Panc1 (cell line): Measurements from ENCODE around the gene ELMOD3. TPM values are rescaled to one million over a fixed set of nuclear protein-coding genes. Genes with fewer than 3 reads are reported as not detected.

ENCODE experiments used
- ATAC-seq: fragments of 200-7000 bp; cut with Tn5 transposase; 2 replicates; pipeline ENCODE4 v1.9.1; 2020; ENCODE audit warnings: mild to moderate bottlenecking, moderate library complexity
- BruUV-seq: library from RNA; stranded (reverse); fragments of 400-500 nt; replicated peaks from 2 replicates; lab custom pipeline; 2021; lab: Mats Ljungman, UMichigan
- CTCF ChIA-PET: fragments of 300-600 bp; sonication (Branson Sonifier 250); formaldehyde crosslinking; loops from one replicate; lab custom pipeline; 2022; ENCODE audit warnings: antibody characterized with exemption; lab: Charles Lee
- POLR2A ChIA-PET: fragments of 300-600 bp; sonication (Branson Sonifier 250); formaldehyde crosslinking; loops from one replicate; lab custom pipeline; 2022; ENCODE audit warnings: antibody characterized with exemption; lab: Charles Lee
- DNase-seq: peaks from one replicate; pipeline ENCODE4 v3.0.0-alpha.2; 2010; ENCODE audit warnings: low read depth, low spot score
- H3K27ac ChIP-seq: 2 replicates; pipeline ENCODE4 v1.5.1; 2011; ENCODE audit warnings: mild to moderate bottlenecking, low read length, inconsistent platforms
- H3K27me3 ChIP-seq: fragments of 200-500 bp; sonication (Bioruptor generic); 2 replicates; pipeline ENCODE4 v1.6.0; 2014; ENCODE audit warnings: low read length, inconsistent platforms; ENCODE audit not compliant: control insufficient read depth, insufficient read depth
- H3K36me3 ChIP-seq: fragments of 200-500 bp; sonication (Bioruptor generic); 2 replicates; pipeline ENCODE4 v1.5.1; 2014; ENCODE audit warnings: inconsistent platforms, mild to moderate bottlenecking, low read length, moderate library complexity; ENCODE audit not compliant: control insufficient read depth, insufficient read depth
- H3K4me1 ChIP-seq: 2 replicates; pipeline ENCODE4 v1.5.1; 2011; ENCODE audit warnings: inconsistent platforms, mild to moderate bottlenecking, low read length, moderate library complexity; ENCODE audit not compliant: control insufficient read depth, insufficient read depth
- H3K4me3 ChIP-seq, 2 experiments: 2 replicates each; pipeline ENCODE4 v1.5.1; 2011 to 2012; ENCODE audit warnings: low read depth in 2 of 2, low read length in 2 of 2, mild to moderate bottlenecking in 2 of 2, inconsistent platforms in 1 of 2, moderate library complexity in 1 of 2
- H3K9me3 ChIP-seq: fragments of 200-500 bp; sonication (Bioruptor generic); 2 replicates; pipeline ENCODE4 v1.5.1; 2014; ENCODE audit warnings: low read depth, mild to moderate bottlenecking, inconsistent platforms, low read length, moderate library complexity; ENCODE audit not compliant: control insufficient read depth, insufficient read depth
- POLR2AphosphoS5 ChIP-seq: IDR thresholded peaks from 2 replicates; pipeline ENCODE4 v1.6.1; 2012; ENCODE audit warnings: mild to moderate bottlenecking, low read depth, low read length, moderate library complexity
- SIN3A ChIP-seq: IDR thresholded peaks from 2 replicates; pipeline ENCODE4 v1.6.1; 2012; ENCODE audit warnings: low read depth, mild to moderate bottlenecking, low read length, moderate library complexity, borderline replicate concordance; ENCODE audit not compliant: insufficient read depth
- TCF7L2 ChIP-seq: IDR thresholded peaks from 2 replicates; pipeline ENCODE4 v1.6.1; 2011; ENCODE audit warnings: mild to moderate bottlenecking, low read depth, low read length, inconsistent platforms
- in situ Hi-C: cut with HindIII; loops from 2 replicates; pipeline ENCODE4 v1.10.0; 2016; ENCODE audit warnings: low sequenced_read_pairs, low pct_unique_long_range_greater_than_20kb
- intact Hi-C: fragments of 100-400 bp; cut with micrococcal nuclease; formaldehyde crosslinking; loops from one replicate; pipeline ENCODE4 v1.10.0; 2022; ENCODE audit not compliant: unreplicated experiment
- total RNA-seq: library from RNA; stranded (reverse); gene quantifications from one replicate; pipeline ENCODE4 v1.2.1, GENCODE V29; 2021; ENCODE audit not compliant: unreplicated experiment
- TF ChIP-seq, protein P1 (sequence below), 2 experiments: IDR thresholded peaks; 2 replicates each; pipeline ENCODE4 v1.6.1; 2011 to 2012; ENCODE audit warnings: low read depth in 2 of 2, control low read depth in 1 of 2, low read length in 1 of 2, mild to moderate bottlenecking in 1 of 2, moderate library complexity in 1 of 2; ENCODE audit not compliant: insufficient read depth in 1 of 2
- TF ChIP-seq, protein P2 (sequence below): fragments of 450-650 bp; IDR thresholded peaks from 2 replicates; pipeline ENCODE4 v1.5.1; 2017; ENCODE audit warnings: mild to moderate bottlenecking

ELMOD3 gene
- total RNA-seq, 1 experiment from 2014 or later = 14.8 TPM

DNA sequence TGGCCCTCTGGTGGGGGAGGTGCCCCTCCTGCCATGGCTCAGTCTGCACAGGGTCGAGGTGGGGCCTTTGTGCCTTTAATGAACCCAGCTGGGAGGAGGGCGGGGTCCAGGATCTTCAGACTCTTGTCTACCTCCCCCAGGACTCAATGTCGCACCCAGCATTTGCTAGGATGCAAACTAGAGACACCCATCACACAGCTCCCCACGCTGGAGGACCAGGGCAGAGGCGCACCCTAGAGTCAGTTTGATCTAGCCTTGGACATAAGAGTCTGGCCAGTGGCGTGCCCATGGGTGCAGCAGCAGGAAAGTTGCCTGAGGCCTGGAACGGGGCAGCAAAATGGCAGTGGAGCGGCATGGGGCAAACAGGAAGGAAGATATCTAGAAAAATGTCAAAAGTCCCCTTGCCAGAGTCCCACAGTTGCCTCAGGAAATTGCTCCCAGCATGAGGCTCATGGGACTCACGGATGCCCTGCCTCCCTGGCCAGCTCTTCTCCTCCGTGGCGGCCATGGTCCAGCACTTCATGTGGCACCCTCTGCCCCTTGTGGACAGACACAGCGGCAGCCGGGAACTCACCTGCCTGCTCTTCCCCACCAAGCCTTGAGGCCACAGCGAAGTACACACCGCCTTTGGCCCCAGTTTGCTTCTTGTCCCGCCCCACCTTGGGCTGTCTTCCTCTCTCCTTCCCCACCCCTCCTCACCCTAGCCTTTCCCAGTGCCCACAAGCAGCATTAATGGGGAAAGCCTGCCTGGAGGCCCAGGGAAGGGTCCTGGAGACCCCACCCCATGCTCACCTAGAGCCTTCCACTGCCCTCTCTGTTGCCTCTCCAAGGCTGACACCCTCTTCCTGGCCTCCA is 81.6 kb downstream of the ELMOD3 start:
- H3K4me3 ChIP-seq = no peak overlapping the region
- POLR2A ChIA-PET = no interaction called here
- CTCF ChIA-PET = interaction anchor here (0.6 kb wide), 1 partner anchor 70 kb away, joined by 6 read pairs; no protein-coding TSS in a partner anchor
- peak overlapping the region; percentile 91 for H3K27ac ChIP-seq
- no TSS peak for BruUV-seq
- no peaks in the 10 kb centered on the region for H3K9me3 ChIP-seq
- DNase-seq (no peak), ATAC-seq (no peak)
- in situ Hi-C loops (no loop called here), intact Hi-C loops (no loop called here)
- no peaks in the 10 kb centered on the region for H3K27me3 ChIP-seq
- peaks cover 70% of the 10 kb centered on the region for H3K4me1 ChIP-seq
- TF ChIP-seq TCF7L2 (no peak), POLR2AphosphoS5 (no peak), SIN3A (no peak)
- TF ChIP-seq, protein P1, sequence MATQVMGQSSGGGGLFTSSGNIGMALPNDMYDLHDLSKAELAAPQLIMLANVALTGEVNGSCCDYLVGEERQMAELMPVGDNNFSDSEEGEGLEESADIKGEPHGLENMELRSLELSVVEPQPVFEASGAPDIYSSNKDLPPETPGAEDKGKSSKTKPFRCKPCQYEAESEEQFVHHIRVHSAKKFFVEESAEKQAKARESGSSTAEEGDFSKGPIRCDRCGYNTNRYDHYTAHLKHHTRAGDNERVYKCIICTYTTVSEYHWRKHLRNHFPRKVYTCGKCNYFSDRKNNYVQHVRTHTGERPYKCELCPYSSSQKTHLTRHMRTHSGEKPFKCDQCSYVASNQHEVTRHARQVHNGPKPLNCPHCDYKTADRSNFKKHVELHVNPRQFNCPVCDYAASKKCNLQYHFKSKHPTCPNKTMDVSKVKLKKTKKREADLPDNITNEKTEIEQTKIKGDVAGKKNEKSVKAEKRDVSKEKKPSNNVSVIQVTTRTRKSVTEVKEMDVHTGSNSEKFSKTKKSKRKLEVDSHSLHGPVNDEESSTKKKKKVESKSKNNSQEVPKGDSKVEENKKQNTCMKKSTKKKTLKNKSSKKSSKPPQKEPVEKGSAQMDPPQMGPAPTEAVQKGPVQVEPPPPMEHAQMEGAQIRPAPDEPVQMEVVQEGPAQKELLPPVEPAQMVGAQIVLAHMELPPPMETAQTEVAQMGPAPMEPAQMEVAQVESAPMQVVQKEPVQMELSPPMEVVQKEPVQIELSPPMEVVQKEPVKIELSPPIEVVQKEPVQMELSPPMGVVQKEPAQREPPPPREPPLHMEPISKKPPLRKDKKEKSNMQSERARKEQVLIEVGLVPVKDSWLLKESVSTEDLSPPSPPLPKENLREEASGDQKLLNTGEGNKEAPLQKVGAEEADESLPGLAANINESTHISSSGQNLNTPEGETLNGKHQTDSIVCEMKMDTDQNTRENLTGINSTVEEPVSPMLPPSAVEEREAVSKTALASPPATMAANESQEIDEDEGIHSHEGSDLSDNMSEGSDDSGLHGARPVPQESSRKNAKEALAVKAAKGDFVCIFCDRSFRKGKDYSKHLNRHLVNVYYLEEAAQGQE (IDR thresholded peaks at IDR 0.05; ENCODE audit: insufficient read depth in 1 of 2, low read depth in 2 of 2, low read length in 1 of 2) = no peak
- TF ChIP-seq, protein P2, sequence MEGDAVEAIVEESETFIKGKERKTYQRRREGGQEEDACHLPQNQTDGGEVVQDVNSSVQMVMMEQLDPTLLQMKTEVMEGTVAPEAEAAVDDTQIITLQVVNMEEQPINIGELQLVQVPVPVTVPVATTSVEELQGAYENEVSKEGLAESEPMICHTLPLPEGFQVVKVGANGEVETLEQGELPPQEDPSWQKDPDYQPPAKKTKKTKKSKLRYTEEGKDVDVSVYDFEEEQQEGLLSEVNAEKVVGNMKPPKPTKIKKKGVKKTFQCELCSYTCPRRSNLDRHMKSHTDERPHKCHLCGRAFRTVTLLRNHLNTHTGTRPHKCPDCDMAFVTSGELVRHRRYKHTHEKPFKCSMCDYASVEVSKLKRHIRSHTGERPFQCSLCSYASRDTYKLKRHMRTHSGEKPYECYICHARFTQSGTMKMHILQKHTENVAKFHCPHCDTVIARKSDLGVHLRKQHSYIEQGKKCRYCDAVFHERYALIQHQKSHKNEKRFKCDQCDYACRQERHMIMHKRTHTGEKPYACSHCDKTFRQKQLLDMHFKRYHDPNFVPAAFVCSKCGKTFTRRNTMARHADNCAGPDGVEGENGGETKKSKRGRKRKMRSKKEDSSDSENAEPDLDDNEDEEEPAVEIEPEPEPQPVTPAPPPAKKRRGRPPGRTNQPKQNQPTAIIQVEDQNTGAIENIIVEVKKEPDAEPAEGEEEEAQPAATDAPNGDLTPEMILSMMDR = no peak; the same call in 1 of the 2 replicates
- H3K36me3 ChIP-seq = no peaks in the 10 kb centered on the region

DNA sequence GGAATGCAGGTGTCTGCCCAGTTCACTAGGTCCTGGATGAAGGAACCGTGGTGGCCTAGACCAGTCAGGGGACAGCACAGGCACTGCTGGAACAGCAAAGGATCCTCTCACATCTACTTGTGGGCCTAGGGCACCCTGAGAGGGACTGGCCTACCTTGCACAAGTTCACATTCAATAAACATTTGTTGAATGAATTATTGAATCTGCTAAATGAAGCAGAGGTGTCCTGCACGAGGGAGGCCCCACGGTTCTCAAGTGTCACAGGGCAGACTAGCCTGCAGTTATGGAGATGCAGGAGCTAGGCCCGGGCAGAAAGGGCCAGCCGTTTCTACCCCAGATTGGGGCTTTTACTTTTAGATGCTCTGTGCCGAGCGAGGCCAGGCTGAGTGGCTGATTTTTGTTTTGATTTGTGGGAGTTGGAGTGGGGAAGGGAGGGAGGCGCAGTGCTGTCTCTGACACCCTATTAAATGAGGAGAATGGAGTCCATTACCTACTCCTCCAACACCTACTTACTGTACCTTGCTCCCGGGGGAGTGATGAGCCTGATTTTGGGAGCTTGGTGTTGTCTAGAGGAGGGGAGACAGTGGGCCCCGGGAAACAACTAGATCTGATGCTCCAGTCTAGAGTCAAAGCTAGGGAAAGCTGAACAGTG is 82.4 kb downstream of the ELMOD3 start:
- Histone ChIP-seq H3K27me3 (no peaks in the 10 kb centered on the region), H3K27ac (peak overlapping the region; percentile 91), H3K4me3 (peak overlapping the region in 1 of 2 experiments; percentile 27; a peak in 1 of 4 replicates), H3K36me3 (no peaks in the 10 kb centered on the region), H3K4me1 (peaks cover 64% of the 10 kb centered on the region), H3K9me3 (no peaks in the 10 kb centered on the region)
- TF ChIP-seq, protein P1 (IDR thresholded peaks at IDR 0.05; ENCODE audit: insufficient read depth in 1 of 2, low read depth in 2 of 2, low read length in 1 of 2) = no peak
- no peak for TF ChIP-seq SIN3A
- TF ChIP-seq, protein P2 = no peak
- TF ChIP-seq POLR2AphosphoS5 = no peak
- TF ChIP-seq TCF7L2 = no peak
- in situ Hi-C loops = no loop called here
- intact Hi-C loops = no loop called here
- DNase-seq (no peak), ATAC-seq (peak; percentile 9)
- BruUV-seq = no TSS peak
- POLR2A ChIA-PET = interaction anchor here (0.6 to 1.9 kb wide), 8 partner anchors 15 to 109 kb away, joined by 3 to 7 read pairs (median 5); no protein-coding TSS in a partner anchor
- CTCF ChIA-PET = interaction anchor here (0.5 to 0.8 kb wide), 3 partner anchors 29 to 271 kb away, joined by 3 to 6 read pairs (median 5); no protein-coding TSS in a partner anchor
